SK-N-SH (cell line): Measurements from ENCODE around the gene STAC. TPM values are rescaled to one million over a fixed set of nuclear protein-coding genes. Genes with fewer than 3 reads are reported as not detected.
A peak's percentile ranks its signal among the peaks of the same experiment; 100 is the strongest.

Experiments
- CTCF ChIA-PET: fragments of 300-600, 350-600 bp; formaldehyde crosslinking; extraction: SDS; loops from one replicate; lab custom pipeline; 2021; lab: Yijun Ruan, JAX
- POLR2A ChIA-PET: fragments of 350-600 bp; sonication (Branson Sonifier 250); formaldehyde crosslinking; extraction: SDS; loops from one replicate; lab custom pipeline; 2020; ENCODE audit warnings: antibody characterized with exemption, inconsistent platforms; lab: Yijun Ruan, JAX
- DNase-seq: peaks from one replicate; pipeline ENCODE4 v3.0.0; 2012
- H2AFZ ChIP-seq: fragments of 200-600 bp; sonication (generic); 2 replicates; pipeline ENCODE4 v1.8.1; 2016; ENCODE audit warnings: antibody characterized with exemption, mild to moderate bottlenecking, low read depth
- H3F3A ChIP-seq: fragments of 200-600 bp; sonication (generic); replicated peaks from 2 replicates; pipeline ENCODE3; 2016; ENCODE audit warnings: antibody characterized with exemption, mild to moderate bottlenecking; ENCODE audit not compliant: insufficient read depth
- H3K27ac ChIP-seq, 2 experiments: fragments of 200-500 bp in 1 of 2; fragments of 200-600 bp in 1 of 2; sonication (Bioruptor generic) in 1 of 2; sonication (generic), shearing (Covaris generic) in 1 of 2; 2 replicates each; pipeline versions ENCODE4 v1.5.1 to v1.6.1; 2014 to 2016; ENCODE audit warnings: low read depth in 2 of 2, inconsistent platforms in 1 of 2, low read length in 1 of 2, mild to moderate bottlenecking in 1 of 2, mixed read lengths in 1 of 2
- H3K27me3 ChIP-seq: fragments of 200-600 bp; sonication (generic), shearing (Covaris generic); 2 replicates; pipeline ENCODE4 v1.6.1; 2016; ENCODE audit warnings: mixed run types; ENCODE audit not compliant: insufficient read depth
- H3K36me3 ChIP-seq, 2 experiments: fragments of 200-500 bp in 1 of 2; fragments of 200-600 bp in 1 of 2; sonication (Bioruptor generic) in 1 of 2; sonication (generic) in 1 of 2; replicated peaks in 1 of 2; 2 replicates each; pipeline versions ENCODE3 to v1.5.1; 2014 to 2016; ENCODE audit warnings: low read length in 1 of 2, mild to moderate bottlenecking in 1 of 2; ENCODE audit not compliant: insufficient read depth in 2 of 2, control insufficient read depth in 1 of 2
- H3K4me1 ChIP-seq, 2 experiments: fragments of 200-500 bp in 1 of 2; fragments of 200-600 bp in 1 of 2; sonication (Bioruptor generic) in 1 of 2; sonication (generic), shearing (Covaris generic) in 1 of 2; 2 replicates each; pipeline versions ENCODE4 v1.5.1 to v1.6.1; 2014 to 2016; ENCODE audit warnings: low read depth in 1 of 2, low read length in 1 of 2, mixed run types in 1 of 2; ENCODE audit not compliant: insufficient read depth in 2 of 2, control insufficient read depth in 1 of 2
- H3K4me2 ChIP-seq: fragments of 200-600 bp; sonication (generic), shearing (Covaris generic); 2 replicates; pipeline ENCODE4 v1.6.1; 2017; ENCODE audit warnings: mixed run types
- H3K4me3 ChIP-seq, 2 experiments: fragments of 200-500 bp in 1 of 2; fragments of 200-600 bp in 1 of 2; sonication (Bioruptor generic) in 1 of 2; sonication (generic), shearing (Covaris generic) in 1 of 2; 2 replicates each; pipeline versions ENCODE4 v1.5.1 to v1.8.1; 2014 to 2016; ENCODE audit warnings: low read depth in 2 of 2, inconsistent platforms in 1 of 2, low read length in 1 of 2, mild to moderate bottlenecking in 1 of 2, mixed read lengths in 1 of 2, moderate library complexity in 1 of 2
- H3K79me2 ChIP-seq: fragments of 200-600 bp; sonication (generic); 2 replicates; pipeline ENCODE4 v1.8.1; 2017; ENCODE audit warnings: mild to moderate bottlenecking; ENCODE audit not compliant: insufficient read depth
- H3K9ac ChIP-seq: fragments of 200-600 bp; sonication (generic); 2 replicates; pipeline ENCODE4 v1.6.1; 2017; ENCODE audit warnings: mixed run types
- H3K9me2 ChIP-seq: fragments of 200-600 bp; sonication (generic); 2 replicates; pipeline ENCODE4 v1.6.1; 2017; ENCODE audit warnings: mixed run types
- H3K9me3 ChIP-seq: fragments of 200-600 bp; sonication (generic); 2 replicates; pipeline ENCODE4 v1.6.1; 2017; ENCODE audit warnings: mixed run types, mild to moderate bottlenecking, moderate library complexity
- H4K20me1 ChIP-seq: fragments of 200-600 bp; sonication (generic); 2 replicates; pipeline ENCODE4 v1.6.1; 2017; ENCODE audit warnings: mild to moderate bottlenecking, mixed run types; ENCODE audit not compliant: insufficient read depth
- EP300 ChIP-seq, 2 experiments: IDR thresholded peaks; 2 replicates each; pipeline versions ENCODE4 v1.4.0 to v1.6.1; 2012; ENCODE audit warnings: borderline replicate concordance in 1 of 2, low read depth in 1 of 2, low read length in 1 of 2
- FOSL2 ChIP-seq: IDR thresholded peaks from 2 replicates; pipeline ENCODE4 v1.4.0; 2012; ENCODE audit warnings: low read depth, mild to moderate bottlenecking, moderate library complexity, borderline replicate concordance
- FOXM1 ChIP-seq: IDR thresholded peaks from 2 replicates; pipeline ENCODE4 v1.4.0; 2012; ENCODE audit warnings: low read depth, mild to moderate bottlenecking
- NRF1 ChIP-seq: IDR thresholded peaks from 2 replicates; pipeline ENCODE4 v1.6.1; 2012; ENCODE audit warnings: low read depth, mild to moderate bottlenecking, low read length
- RAD21 ChIP-seq: IDR thresholded peaks from 2 replicates; pipeline ENCODE4 v1.6.1; 2012; ENCODE audit warnings: mild to moderate bottlenecking, low read length
- RCOR1 ChIP-seq: fragments of 150-350 bp; IDR thresholded peaks from 2 replicates; pipeline ENCODE4 v1.6.1; 2017; ENCODE audit warnings: antibody characterized with exemption, low read length
- TCF12 ChIP-seq: IDR thresholded peaks from 2 replicates; pipeline ENCODE4 v1.4.0; 2012
- TEAD4 ChIP-seq: IDR thresholded peaks from 2 replicates; pipeline ENCODE4 v1.4.0; 2012; ENCODE audit warnings: mild to moderate bottlenecking, borderline replicate concordance; ENCODE audit not compliant: insufficient read depth
- WGBS: methylation state at CpG from one replicate; pipeline ENCODE4 v1.1.6; 2017; ENCODE audit warnings: low lambda C conversion rate; 5-methylcytosine and 5-hydroxymethylcytosine counted together
- polyA plus RNA-seq, 3 experiments: library from polyadenylated mRNA; depleted of rRNA; stranded (reverse); fragments of >200 nt; gene quantifications; 2 replicates each; pipeline ENCODE4 v1.2.3, GENCODE V29; 2012
- TF ChIP-seq, protein P1 (sequence below): fragments of 150-350 bp; IDR thresholded peaks from 2 replicates; pipeline ENCODE4 v1.6.1; 2017; ENCODE audit warnings: antibody characterized with exemption, low read length, low read depth, borderline replicate concordance
- TF ChIP-seq, protein P2 (sequence below): fragments of 200-600 bp; sonication (generic); IDR thresholded peaks from 2 replicates; pipeline ENCODE4 v1.6.1; 2017; ENCODE audit warnings: antibody characterized with exemption, mild to moderate bottlenecking, moderate library complexity

STAC gene
- polyA plus RNA-seq, 1 of the 3 experiments (the other 2 are of a cell fraction), result 25.0 TPM

DNA sequence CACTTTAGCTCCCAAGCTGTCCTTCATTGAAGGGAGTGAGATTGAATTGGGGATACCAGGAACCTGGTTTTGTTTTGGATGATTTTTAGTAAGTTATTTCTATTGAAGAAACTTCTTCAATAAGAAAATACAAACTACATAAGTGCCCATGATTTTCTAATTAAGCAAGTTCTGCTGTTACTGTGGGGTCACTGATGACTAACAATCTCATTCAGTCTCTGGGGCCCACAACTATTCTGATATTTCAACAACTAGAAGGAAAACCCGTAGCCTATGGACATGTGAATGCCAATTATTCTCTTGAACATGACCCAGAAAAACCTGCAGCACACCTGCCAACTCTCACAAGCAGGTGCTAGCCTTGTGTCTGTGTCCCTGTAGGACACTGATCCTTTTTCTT lies 199.4 kb downstream of the STAC start (continued):
- TF ChIP-seq FOSL2 (no peak), NRF1 (no peak), EP300 (IDR thresholded peaks at IDR 0.05; ENCODE audit: borderline replicate concordance in 1 of 2, low read depth in 1 of 2, low read length in 1 of 2) (no peak)

DNA sequence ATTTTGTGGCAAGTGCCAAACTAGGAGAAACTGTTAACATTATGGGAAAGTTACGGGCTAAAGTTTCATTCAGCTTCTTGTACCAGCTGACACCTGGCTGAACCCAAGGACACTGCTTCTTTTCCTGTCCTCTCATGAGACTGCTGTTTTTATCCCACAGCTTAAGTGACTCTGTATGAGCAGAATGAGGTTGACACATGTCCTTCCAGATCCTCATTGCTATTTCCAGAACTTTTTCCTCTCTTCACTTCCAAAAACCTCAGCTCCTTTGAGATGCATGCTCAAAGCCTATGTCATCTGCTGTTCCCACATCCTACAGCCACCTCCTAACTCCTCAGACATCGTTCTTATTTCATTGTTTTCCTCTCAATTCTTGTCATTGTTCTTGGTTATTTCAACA lies 200.4 kb downstream of the STAC start:
- Histone ChIP-seq H3K9me2 (no peaks in the 10 kb centered on the region), H3K79me2 (no peaks in the 10 kb centered on the region), H3K9ac (no peak overlapping the region), H3K4me1 (no peaks in the 10 kb centered on the region), H3K36me3 (no peaks in the 10 kb centered on the region), H2AFZ (no peak overlapping the region), H3K27me3 (no peaks in the 10 kb centered on the region)
- ChIA-PET CTCF (no interaction called here), POLR2A (no interaction called here)
- DNase-seq, result no peak
- WGBS, result 37% methylated on average over 2 of the region's 2 CpGs
- no peak for TF ChIP-seq TCF12
- TF ChIP-seq, protein P1, sequence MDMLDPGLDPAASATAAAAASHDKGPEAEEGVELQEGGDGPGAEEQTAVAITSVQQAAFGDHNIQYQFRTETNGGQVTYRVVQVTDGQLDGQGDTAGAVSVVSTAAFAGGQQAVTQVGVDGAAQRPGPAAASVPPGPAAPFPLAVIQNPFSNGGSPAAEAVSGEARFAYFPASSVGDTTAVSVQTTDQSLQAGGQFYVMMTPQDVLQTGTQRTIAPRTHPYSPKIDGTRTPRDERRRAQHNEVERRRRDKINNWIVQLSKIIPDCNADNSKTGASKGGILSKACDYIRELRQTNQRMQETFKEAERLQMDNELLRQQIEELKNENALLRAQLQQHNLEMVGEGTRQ, result no peak
- no peak for TF ChIP-seq RCOR1
- TF ChIP-seq TEAD4, result no peak
- TF ChIP-seq, all 33 proteins: peak for 0
- Histone ChIP-seq H3K4me2 (no peak overlapping the region), H3F3A (no peaks in the 10 kb centered on the region), H3K4me3 (no peak overlapping the region), H4K20me1 (no peaks in the 10 kb centered on the region), H3K9me3 (no peaks in the 10 kb centered on the region), H3K27ac (no peak overlapping the region)

DNA sequence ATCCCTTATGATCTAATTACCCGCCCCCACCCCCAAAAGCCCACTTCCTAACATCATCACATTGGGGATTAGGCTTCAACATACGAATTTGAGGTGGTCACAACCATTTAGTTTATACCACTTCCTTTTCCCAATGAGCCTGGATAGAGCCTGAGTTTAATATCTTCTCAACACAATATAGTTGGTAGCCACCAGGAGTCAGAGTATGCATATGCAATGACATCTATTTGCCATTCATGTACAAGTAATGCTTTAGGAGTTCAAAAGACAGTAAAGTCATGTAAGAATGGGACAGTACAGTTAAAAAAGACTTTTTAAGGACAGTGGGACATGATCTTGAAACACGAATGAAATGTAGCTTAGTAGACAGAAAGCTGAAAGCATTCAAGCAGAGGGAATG lies 211.7 kb downstream of the STAC start:
- Histone ChIP-seq H3K4me1 (no peaks in the 10 kb centered on the region), H2AFZ (no peak overlapping the region), H3K27me3 (no peaks in the 10 kb centered on the region), H3K79me2 (no peaks in the 10 kb centered on the region), H3K9me3 (no peaks in the 10 kb centered on the region), H3K36me3 (no peaks in the 10 kb centered on the region), H3K9me2 (no peaks in the 10 kb centered on the region), H3K9ac (no peak overlapping the region), H3K4me3 (no peak overlapping the region), H3F3A (no peaks in the 10 kb centered on the region), H3K27ac (no peak overlapping the region), H3K4me2 (no peak overlapping the region), H4K20me1 (no peaks in the 10 kb centered on the region)
- WGBS, result 18% methylated on average over 3 of the region's 3 CpGs
- no peak for DNase-seq
- ChIA-PET CTCF (interaction anchor here (0.6 to 2.0 kb wide), 2 partner anchors 8 to 200 kb away, joined by 3 to 4 read pairs; no protein-coding TSS in a partner anchor), POLR2A (no interaction called here)
- TF ChIP-seq EP300 (IDR thresholded peaks at IDR 0.05; ENCODE audit: borderline replicate concordance in 1 of 2, low read depth in 1 of 2, low read length in 1 of 2) (no peak), RAD21 (peak; percentile 13; the same call in 1 of the 2 replicates), FOXM1 (no peak)
- TF ChIP-seq, protein P2, sequence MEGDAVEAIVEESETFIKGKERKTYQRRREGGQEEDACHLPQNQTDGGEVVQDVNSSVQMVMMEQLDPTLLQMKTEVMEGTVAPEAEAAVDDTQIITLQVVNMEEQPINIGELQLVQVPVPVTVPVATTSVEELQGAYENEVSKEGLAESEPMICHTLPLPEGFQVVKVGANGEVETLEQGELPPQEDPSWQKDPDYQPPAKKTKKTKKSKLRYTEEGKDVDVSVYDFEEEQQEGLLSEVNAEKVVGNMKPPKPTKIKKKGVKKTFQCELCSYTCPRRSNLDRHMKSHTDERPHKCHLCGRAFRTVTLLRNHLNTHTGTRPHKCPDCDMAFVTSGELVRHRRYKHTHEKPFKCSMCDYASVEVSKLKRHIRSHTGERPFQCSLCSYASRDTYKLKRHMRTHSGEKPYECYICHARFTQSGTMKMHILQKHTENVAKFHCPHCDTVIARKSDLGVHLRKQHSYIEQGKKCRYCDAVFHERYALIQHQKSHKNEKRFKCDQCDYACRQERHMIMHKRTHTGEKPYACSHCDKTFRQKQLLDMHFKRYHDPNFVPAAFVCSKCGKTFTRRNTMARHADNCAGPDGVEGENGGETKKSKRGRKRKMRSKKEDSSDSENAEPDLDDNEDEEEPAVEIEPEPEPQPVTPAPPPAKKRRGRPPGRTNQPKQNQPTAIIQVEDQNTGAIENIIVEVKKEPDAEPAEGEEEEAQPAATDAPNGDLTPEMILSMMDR, result peak; percentile 35
